IMR-90 (cell line): Measurements from ENCODE around the gene AK1. TPM values are rescaled to one million over a fixed set of nuclear protein-coding genes. Genes with fewer than 3 reads are reported as not detected.

Experiments used
- ATAC-seq: fragments of 200-7000 bp; cut with Tn5 transposase; 2 replicates; pipeline ENCODE4 v1.9.1; 2020; ENCODE audit warnings: low read depth, mild to moderate bottlenecking, moderate library complexity
- BruUV-seq: library from RNA; stranded (reverse); fragments of 400-500 nt; replicated peaks from 2 replicates; lab custom pipeline; 2021; lab: Mats Ljungman, UMichigan
- CTCF ChIA-PET: fragments of 300-600 bp; formaldehyde crosslinking; extraction: SDS; loops from one replicate; lab custom pipeline; 2021; ENCODE audit warnings: antibody characterized with exemption; lab: Yijun Ruan, JAX
- POLR2A ChIA-PET: fragments of 300-600 bp; sonication (Branson Sonifier 250); formaldehyde crosslinking; loops from one replicate; lab custom pipeline; 2022; ENCODE audit warnings: antibody characterized with exemption; ENCODE audit not compliant: unreplicated experiment; lab: Charles Lee
- DNase-seq: peaks from one replicate; pipeline ENCODE4 v3.0.0; 2013
- H2AFZ ChIP-seq: replicated peaks from 2 replicates; pipeline ENCODE3; 2013; ENCODE audit warnings: low read length, mild to moderate bottlenecking; ENCODE audit not compliant: poor library complexity
- H2AK5ac ChIP-seq: 2 replicates; pipeline ENCODE4 v1.6.1; 2013; ENCODE audit warnings: low read depth, low read length, inconsistent platforms
- H2AK9ac ChIP-seq: replicated peaks from 2 replicates; pipeline ENCODE3; 2013; ENCODE audit warnings: mild to moderate bottlenecking, low read depth, low read length, moderate library complexity; ENCODE audit not compliant: poor library complexity
- H2BK120ac ChIP-seq: 2 replicates; pipeline ENCODE4 v1.6.1; 2013; ENCODE audit warnings: low read depth, low read length, inconsistent platforms
- H2BK15ac ChIP-seq: 3 replicates; pipeline ENCODE4 v1.6.1; 2013; ENCODE audit warnings: low read depth, low read length, inconsistent platforms
- H2BK20ac ChIP-seq: 2 replicates; pipeline ENCODE4 v1.6.1; 2013; ENCODE audit warnings: low read depth, mild to moderate bottlenecking, inconsistent platforms, low read length, moderate library complexity
- H2BK5ac ChIP-seq: 2 replicates; pipeline ENCODE4 v1.6.1; 2013; ENCODE audit warnings: mild to moderate bottlenecking, low read depth, low read length, inconsistent platforms; ENCODE audit not compliant: poor library complexity, severe bottlenecking
- H3K14ac ChIP-seq: replicated peaks from 2 replicates; pipeline ENCODE4 v1.6.1; 2013; ENCODE audit warnings: low read depth, low read length, inconsistent platforms
- H3K18ac ChIP-seq: 2 replicates; pipeline ENCODE4 v1.6.1; 2013; ENCODE audit warnings: low read depth, low read length, control low read depth
- H3K23ac ChIP-seq: 2 replicates; pipeline ENCODE4 v1.6.1; 2013; ENCODE audit warnings: low read depth, low read length, inconsistent platforms
- H3K27ac ChIP-seq: 2 replicates; pipeline ENCODE4 v1.5.1; 2013; ENCODE audit warnings: mild to moderate bottlenecking, control low read depth, low read length; ENCODE audit not compliant: insufficient read depth
- H3K27me3 ChIP-seq: 2 replicates; pipeline ENCODE4 v1.6.1; 2013; ENCODE audit warnings: low read length; ENCODE audit not compliant: control insufficient read depth, insufficient read depth
- H3K36me3 ChIP-seq: 2 replicates; pipeline ENCODE4 v1.6.1; 2013; ENCODE audit warnings: low read length, mixed read lengths; ENCODE audit not compliant: control insufficient read depth, insufficient read depth
- H3K4ac ChIP-seq: 2 replicates; pipeline ENCODE4 v1.6.1; 2013; ENCODE audit warnings: low read depth, low read length, inconsistent platforms
- H3K4me1 ChIP-seq: 2 replicates; pipeline ENCODE4 v1.6.1; 2013; ENCODE audit warnings: low read length, mixed read lengths; ENCODE audit not compliant: control insufficient read depth, insufficient read depth
- H3K4me2 ChIP-seq: 2 replicates; pipeline ENCODE4 v1.6.1; 2013; ENCODE audit warnings: low read depth, mild to moderate bottlenecking, control low read depth, low read length, moderate library complexity
- H3K4me3 ChIP-seq: 2 replicates; pipeline ENCODE4 v1.5.1; 2013; ENCODE audit warnings: low read depth, mild to moderate bottlenecking, control low read depth, low read length, moderate library complexity; ENCODE audit not compliant: insufficient read depth
- H3K56ac ChIP-seq: 2 replicates; pipeline ENCODE4 v1.6.1; 2013; ENCODE audit warnings: low read length, inconsistent platforms; ENCODE audit not compliant: insufficient read depth; ENCODE audit errors: extremely low read depth
- H3K79me1 ChIP-seq, 2 experiments: 2 replicates each; pipeline ENCODE4 v1.6.1; 2013; ENCODE audit warnings: low read length in 2 of 2, inconsistent platforms in 1 of 2, low read depth in 1 of 2
- H3K9ac ChIP-seq: 2 replicates; pipeline ENCODE4 v1.6.1; 2013; ENCODE audit warnings: low read depth, low read length, control low read depth
- H3K9me1 ChIP-seq: 2 replicates; pipeline ENCODE4 v1.6.1; 2013; ENCODE audit warnings: low read length, inconsistent platforms; ENCODE audit not compliant: insufficient read depth
- H3K9me3 ChIP-seq: 2 replicates; pipeline ENCODE4 v1.6.1; 2013; ENCODE audit warnings: low read length; ENCODE audit not compliant: control insufficient read depth, insufficient read depth
- H4K20me1 ChIP-seq: 2 replicates; pipeline ENCODE4 v1.6.1; 2013; ENCODE audit warnings: low read length, inconsistent platforms; ENCODE audit not compliant: insufficient read depth
- H4K5ac ChIP-seq: 2 replicates; pipeline ENCODE4 v1.6.1; 2013; ENCODE audit warnings: mild to moderate bottlenecking, low read depth, low read length, control low read depth
- H4K8ac ChIP-seq, 2 experiments: 2 replicates each; pipeline ENCODE4 v1.6.1; 2013; ENCODE audit warnings: low read depth in 2 of 2, low read length in 2 of 2, control low read depth in 1 of 2, inconsistent platforms in 1 of 2
- H4K91ac ChIP-seq: 2 replicates; pipeline ENCODE4 v1.6.1; 2013; ENCODE audit warnings: low read depth, low read length, inconsistent platforms; ENCODE audit not compliant: insufficient read depth
- BHLHE40 ChIP-seq: fragments of 150-350 bp; IDR thresholded peaks from 2 replicates; pipeline ENCODE4 v1.6.1; 2016; ENCODE audit warnings: mild to moderate bottlenecking, low read depth, low read length
- CHD1 ChIP-seq: IDR thresholded peaks from 2 replicates; pipeline ENCODE4 v1.6.1; 2012; ENCODE audit warnings: low read depth, low read length, improper control_type of control experiment
- ELK1 ChIP-seq: fragments of 150-350 bp; IDR thresholded peaks from 2 replicates; pipeline ENCODE4 v1.6.1; 2016; ENCODE audit warnings: low read depth, mild to moderate bottlenecking, low read length, moderate library complexity, borderline replicate concordance
- FOS ChIP-seq: fragments of 150-350 bp; IDR thresholded peaks from 2 replicates; pipeline ENCODE4 v1.6.1; 2016; ENCODE audit warnings: low read depth, low read length
- MAFK ChIP-seq: IDR thresholded peaks from 2 replicates; pipeline ENCODE4 v1.6.1; 2012; ENCODE audit warnings: low read depth, low read length, improper control_type of control experiment
- POLR2A ChIP-seq: IDR thresholded peaks from 2 replicates; pipeline ENCODE4 v1.6.1; 2012; ENCODE audit warnings: mild to moderate bottlenecking, low read depth, low read length
- RAD21 ChIP-seq: IDR thresholded peaks from 2 replicates; pipeline ENCODE4 v1.6.1; 2012; ENCODE audit warnings: low read length, improper control_type of control experiment
- RCOR1 ChIP-seq: IDR thresholded peaks from 2 replicates; pipeline ENCODE4 v1.6.1; 2012; ENCODE audit warnings: mild to moderate bottlenecking, low read length, improper control_type of control experiment; ENCODE audit not compliant: insufficient replicate concordance
- RFX5 ChIP-seq: IDR thresholded peaks from 2 replicates; pipeline ENCODE4 v1.8.0; 2012; ENCODE audit warnings: low read depth, mild to moderate bottlenecking, low read length, moderate library complexity
- SMC3 ChIP-seq: fragments of 150-350 bp; IDR thresholded peaks from 2 replicates; pipeline ENCODE4 v1.6.1; 2016; ENCODE audit warnings: low read depth, mild to moderate bottlenecking, antibody characterized with exemption, low read length, moderate library complexity
- USF2 ChIP-seq: fragments of 150-350 bp; IDR thresholded peaks from 2 replicates; pipeline ENCODE4 v1.6.1; 2017; ENCODE audit warnings: mild to moderate bottlenecking, antibody characterized with exemption, low read length, low read depth
- whole genome bisulfite sequencing, 2 experiments: methylation state at CpG; one replicate each; pipeline versions ENCODE4 v1.1.5 to v1.1.7; 2013; ENCODE audit warnings: missing lambda C conversion rate in 2 of 2; ENCODE audit not compliant: insufficient read length in 1 of 2; ENCODE audit errors: extremely low coverage in 2 of 2; 5-methylcytosine and 5-hydroxymethylcytosine counted together
- dilution Hi-C: fragments of 300-500 bp; cut with HindIII; formaldehyde crosslinking; loops from one replicate; pipeline ENCODE4 v1.14.3; 2018; ENCODE audit warnings: low sequenced_read_pairs; ENCODE audit not compliant: unreplicated experiment
- in situ Hi-C: fragments of 300-500 bp; cut with MboI; formaldehyde crosslinking; loops from 3 replicates; pipeline ENCODE4 v1.14.3; 2019; ENCODE audit warnings: low sequenced_read_pairs, inconsistent platforms, mixed read lengths
- intact Hi-C: fragments of 100-400 bp; cut with micrococcal nuclease; formaldehyde crosslinking; loops from 2 replicates; pipeline ENCODE4 v1.10.0; 2022
- polyA plus RNA-seq, 3 experiments: library from polyadenylated mRNA; depleted of rRNA; stranded (reverse); fragments of >200 nt; gene quantifications; 2 replicates each; pipeline ENCODE4 v1.2.3, GENCODE V29; 2012; ENCODE audit warnings: low replicate concordance in 1 of 3
- total RNA-seq: library from RNA; depleted of rRNA; stranded (reverse); fragments of >200 nt; gene quantifications from 2 replicates; pipeline ENCODE4 v1.2.3, GENCODE V29; 2012
- TF ChIP-seq, protein P1 (sequence below): conservative IDR thresholded peaks from 2 replicates; pipeline ENCODE4 v1.5.1; 2012; ENCODE audit warnings: mild to moderate bottlenecking, low read depth, low read length, improper control_type of control experiment

AK1 gene
- total and polyA plus RNA-seq, 2 of the 4 experiments (the other 2 are of a cell fraction), result 44.8 to 119 TPM

DNA sequence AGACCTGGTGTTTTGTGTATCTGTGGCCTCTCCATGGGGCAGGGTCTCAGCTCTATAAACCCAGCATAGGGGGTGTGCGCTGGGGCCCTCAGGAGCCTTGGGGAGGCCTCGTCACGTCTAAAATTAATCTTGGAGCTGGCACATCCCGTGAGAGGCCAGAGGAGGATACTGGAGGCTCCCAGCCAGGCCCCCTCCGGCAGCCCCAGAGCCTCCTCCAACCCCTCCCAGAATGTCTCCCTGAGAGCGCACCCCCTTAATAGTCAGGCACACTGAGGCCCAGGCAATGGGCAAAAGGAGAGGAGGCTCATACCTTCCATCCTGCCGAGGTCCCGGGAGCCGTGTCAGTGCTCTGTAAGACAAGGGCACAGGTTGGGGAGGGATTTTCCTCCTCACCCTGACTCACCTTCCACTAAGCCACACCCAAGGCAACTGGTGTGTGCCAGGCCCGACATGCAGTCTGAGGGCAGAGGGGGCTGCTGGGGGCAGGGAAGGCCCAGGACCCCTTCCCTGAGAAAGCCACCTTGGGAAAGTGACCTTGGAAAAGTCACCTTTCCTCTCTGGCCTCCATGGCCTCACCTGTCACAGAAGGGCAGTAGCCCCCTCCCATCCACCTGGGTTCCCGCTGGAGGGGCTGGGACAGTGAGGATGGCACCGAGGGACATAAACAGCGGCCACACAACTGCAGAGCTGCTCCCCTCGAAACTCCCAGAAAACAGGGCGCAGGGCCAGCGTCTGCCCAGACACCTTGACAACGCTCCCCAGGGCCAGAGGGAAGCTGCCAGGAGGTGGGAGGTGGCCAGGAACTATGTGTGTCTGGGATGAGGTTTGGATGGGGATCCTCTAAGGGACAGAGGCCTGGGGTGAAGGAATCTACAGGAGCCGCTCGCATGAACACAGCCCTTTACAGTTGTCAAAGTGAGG, 2.9 kb downstream of the AK1 start (continued):
- TF ChIP-seq SMC3 (no peak), MAFK (no peak)

GRCh38 chr9:127873886-127874285, 3.6 kb downstream of the AK1 start:
- peaks cover 21% of the 10 kb centered on the region for H3K36me3 ChIP-seq
- no peak overlapping the region for H4K5ac ChIP-seq
- peaks cover 24% of the 10 kb centered on the region for H3K4me1 ChIP-seq
- no peak overlapping the region for H3K23ac ChIP-seq
- H2BK15ac ChIP-seq, result no peak overlapping the region
- H3K56ac ChIP-seq, result no peak overlapping the region
- no peak overlapping the region for H3K4ac ChIP-seq
- no peak overlapping the region for H3K9ac ChIP-seq
- H2BK120ac ChIP-seq, result no peak overlapping the region
- no peak overlapping the region for H3K14ac ChIP-seq
- H3K18ac ChIP-seq, result no peak overlapping the region
- ChIA-PET POLR2A (interaction anchor here (0.6 kb wide), 1 partner anchor 139 kb away, joined by 3 read pairs; the partner anchor contains the start of gene TOR2A), CTCF (interaction anchor here (0.6 kb wide), 1 partner anchor 8 kb away, joined by 3 read pairs; no protein-coding TSS in a partner anchor)
- no peak overlapping the region for H2BK5ac ChIP-seq
- H2BK20ac ChIP-seq, result no peak overlapping the region
- intact Hi-C loops, result no loop called here
- peaks cover 20 to 34% of the 10 kb centered on the region in 2 experiments; a peak in 3 of 4 replicates for H3K79me1 ChIP-seq
- no peak overlapping the region for H2AK5ac ChIP-seq
- H4K8ac ChIP-seq, result no peak overlapping the region
- no TSS peak for BruUV-seq
- H4K91ac ChIP-seq, result no peak overlapping the region
- in situ Hi-C loops, result no loop called here
- H2AFZ ChIP-seq, result no peak overlapping the region
- H3K27ac ChIP-seq, result no peak overlapping the region
- DNase-seq (no peak), ATAC-seq (no peak)
- 0 out of 2 replicates have a peak, but pooled peaks cover 6% of the 10 kb centered on the region for H4K20me1 ChIP-seq
- H3K27me3 ChIP-seq, result no peaks in the 10 kb centered on the region
- no peak overlapping the region for H3K4me3 ChIP-seq
- whole genome bisulfite sequencing, 2 experiments, result 42% methylated on average over 4 of the region's 10 CpGs; no CpG with 5 or more reads in 1 of the 2 experiments
- H2AK9ac ChIP-seq, result peak overlapping the region; percentile 44
- H3K4me2 ChIP-seq, result no peak overlapping the region
- no peaks in the 10 kb centered on the region for H3K9me1 ChIP-seq
- H3K9me3 ChIP-seq, result no peaks in the 10 kb centered on the region
- dilution Hi-C loops, result no loop called here
- TF ChIP-seq, protein P1, sequence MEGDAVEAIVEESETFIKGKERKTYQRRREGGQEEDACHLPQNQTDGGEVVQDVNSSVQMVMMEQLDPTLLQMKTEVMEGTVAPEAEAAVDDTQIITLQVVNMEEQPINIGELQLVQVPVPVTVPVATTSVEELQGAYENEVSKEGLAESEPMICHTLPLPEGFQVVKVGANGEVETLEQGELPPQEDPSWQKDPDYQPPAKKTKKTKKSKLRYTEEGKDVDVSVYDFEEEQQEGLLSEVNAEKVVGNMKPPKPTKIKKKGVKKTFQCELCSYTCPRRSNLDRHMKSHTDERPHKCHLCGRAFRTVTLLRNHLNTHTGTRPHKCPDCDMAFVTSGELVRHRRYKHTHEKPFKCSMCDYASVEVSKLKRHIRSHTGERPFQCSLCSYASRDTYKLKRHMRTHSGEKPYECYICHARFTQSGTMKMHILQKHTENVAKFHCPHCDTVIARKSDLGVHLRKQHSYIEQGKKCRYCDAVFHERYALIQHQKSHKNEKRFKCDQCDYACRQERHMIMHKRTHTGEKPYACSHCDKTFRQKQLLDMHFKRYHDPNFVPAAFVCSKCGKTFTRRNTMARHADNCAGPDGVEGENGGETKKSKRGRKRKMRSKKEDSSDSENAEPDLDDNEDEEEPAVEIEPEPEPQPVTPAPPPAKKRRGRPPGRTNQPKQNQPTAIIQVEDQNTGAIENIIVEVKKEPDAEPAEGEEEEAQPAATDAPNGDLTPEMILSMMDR, result no peak
- TF ChIP-seq RAD21 (no peak), RCOR1 (no peak), FOS (no peak), POLR2A (no peak), ELK1 (no peak), BHLHE40 (no peak), RFX5 (no peak), MAFK (no peak), USF2 (no peak), CHD1 (no peak)
